Stimulated activated CD8-positive, alpha-beta memory T cell treated with anti-CD3 and anti-CD28 coated beads, Interleukin-15, amount 100 ng/mL, for 4 hours (primary cell): ENCODE data around the gene M1AP.
A peak's percentile ranks its signal among the peaks of the same experiment; 100 is the strongest.

ENCODE experiments used
- DNase-seq, 2 donors: peaks; one replicate each; pipeline ENCODE4 v3.0.0-alpha.2; 2020; ENCODE audit warnings: low read depth in 2 of 2

The M1AP gene

DNA sequence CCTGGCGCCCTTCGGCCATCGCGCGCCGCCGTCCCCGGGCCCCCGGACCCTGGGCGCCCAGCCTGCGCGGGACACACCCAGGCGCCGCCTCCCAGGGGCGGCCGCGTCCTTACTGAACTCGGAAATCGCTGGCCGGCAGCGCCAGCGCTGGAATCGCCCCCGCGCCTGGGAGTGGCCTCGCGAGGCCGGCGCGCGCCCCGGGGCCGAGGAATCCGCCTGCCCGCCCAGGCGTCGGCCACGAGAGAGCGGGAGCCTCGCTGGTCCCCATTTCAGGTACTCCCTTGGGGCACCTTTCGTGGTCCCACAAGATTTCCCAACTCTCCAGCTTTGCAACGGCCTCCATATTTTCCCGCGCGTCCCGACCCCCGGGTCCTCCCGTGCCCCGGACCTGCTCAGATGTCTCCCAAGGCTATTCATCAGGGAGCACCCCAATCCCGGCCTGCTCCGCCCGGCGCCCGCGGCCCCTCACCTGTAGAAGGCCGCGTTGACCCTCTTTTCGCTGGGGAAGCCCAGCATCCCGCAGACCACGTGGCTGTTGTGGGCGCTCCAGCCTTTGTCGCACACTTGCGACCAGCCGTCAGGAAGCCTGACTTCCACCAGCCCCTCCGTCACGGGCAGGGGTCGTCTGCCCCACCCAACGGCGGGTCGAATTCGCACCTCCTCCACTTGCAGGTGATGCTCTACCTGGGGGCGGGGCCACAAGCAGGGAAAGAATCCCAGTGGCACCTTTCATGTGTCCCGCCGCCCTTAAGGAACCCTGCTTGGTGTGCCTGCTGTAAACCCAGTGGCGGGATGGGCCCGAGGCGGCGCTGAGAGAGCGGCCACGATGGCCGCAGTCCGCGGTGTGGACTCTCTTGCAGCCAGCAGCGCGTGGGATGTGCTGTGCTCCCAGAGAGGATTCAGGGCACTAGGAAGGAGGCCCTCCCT, 99.0 kb downstream of the M1AP start:
- DNase-seq: no peak

DNA sequence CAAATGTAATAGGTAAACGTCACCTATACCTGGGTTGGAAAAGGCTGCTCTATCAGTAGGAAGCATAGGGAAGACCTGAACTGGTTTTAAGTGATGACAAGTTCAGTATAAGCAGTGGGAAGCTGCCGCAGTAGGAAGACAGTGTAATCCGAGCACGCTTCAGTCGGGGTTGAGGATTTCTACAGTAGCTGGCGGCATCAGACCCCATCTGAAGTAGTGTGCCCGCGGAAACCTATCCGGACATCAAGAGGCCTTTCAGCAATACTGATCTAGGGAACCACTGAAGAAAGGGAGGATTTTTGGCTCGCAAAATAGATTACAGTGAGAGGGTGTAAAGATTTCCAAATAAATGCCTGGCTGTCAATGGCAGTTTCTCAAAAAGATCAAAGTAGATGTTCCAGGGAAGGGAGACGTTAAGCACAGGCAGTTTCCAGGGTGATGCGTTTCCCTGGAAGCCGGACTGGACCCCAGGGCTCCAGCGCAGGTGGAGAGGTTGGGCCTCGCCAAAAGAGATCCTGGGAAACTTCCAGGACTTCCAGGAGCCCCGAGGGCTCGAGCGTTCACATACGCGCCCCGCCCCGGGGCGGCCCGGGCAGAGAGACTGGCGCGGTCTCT, 99.7 kb downstream of the M1AP start:
- DNase-seq: no peak

DNA sequence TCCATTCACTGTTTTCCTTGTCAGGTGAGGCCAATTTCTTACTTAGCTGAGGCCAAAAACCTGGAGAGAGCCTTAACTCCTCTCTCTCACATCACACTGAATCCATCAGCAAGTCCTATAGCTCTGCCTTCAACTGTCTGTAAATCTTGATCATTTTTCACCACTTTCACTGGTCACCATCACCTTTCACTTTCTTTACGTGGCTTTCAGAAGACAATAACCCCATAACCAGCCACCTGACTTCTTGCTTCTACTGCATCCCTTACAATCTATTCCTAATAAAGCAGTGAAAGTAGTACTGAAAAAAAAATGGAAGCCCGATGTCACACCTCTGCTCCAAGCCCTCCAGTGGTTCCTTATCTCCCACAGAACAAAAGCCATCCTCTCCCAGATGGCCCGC, 102.1 kb downstream of the M1AP start:
- DNase-seq: no peak

DNA sequence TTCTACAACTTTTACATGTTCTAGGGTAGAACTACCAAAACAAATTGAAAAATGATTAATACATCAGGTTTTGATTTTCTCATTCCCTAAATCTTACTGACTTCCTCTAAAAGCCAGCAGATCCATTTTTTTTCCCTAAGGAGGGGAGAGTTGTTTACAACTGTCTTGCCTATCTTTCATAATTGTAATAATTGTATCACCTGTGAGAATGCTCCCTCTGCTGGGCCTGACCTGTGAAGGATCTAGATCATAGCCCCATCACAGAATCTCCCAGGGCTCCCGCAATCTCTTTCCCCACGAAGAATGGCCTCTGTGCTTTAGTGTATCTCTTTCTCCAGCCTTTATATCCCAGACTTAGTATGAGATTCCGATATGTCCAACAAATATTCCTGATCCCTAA, 103.5 kb downstream of the M1AP start:
- DNase-seq: no peak

DNA sequence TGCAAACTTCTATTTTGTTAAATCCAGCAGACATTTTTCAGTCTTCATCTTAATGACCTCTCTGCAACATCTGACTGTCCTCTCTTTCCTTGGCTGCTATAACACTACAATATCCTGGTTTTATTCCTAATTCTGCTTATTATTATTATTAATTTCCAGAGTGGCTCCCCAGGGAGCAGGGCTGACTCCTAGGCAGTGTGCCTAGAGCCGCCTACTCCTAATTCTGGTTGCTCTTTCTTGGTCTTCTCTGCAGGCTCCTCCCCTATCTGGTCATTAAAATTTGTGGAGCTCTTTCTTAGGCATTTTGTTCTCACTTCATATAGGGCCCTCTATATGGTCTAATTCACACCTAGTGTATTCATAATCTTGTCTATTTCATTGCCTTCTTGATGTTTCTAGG, 105.2 kb downstream of the M1AP start:
- DNase-seq: no peak

DNA sequence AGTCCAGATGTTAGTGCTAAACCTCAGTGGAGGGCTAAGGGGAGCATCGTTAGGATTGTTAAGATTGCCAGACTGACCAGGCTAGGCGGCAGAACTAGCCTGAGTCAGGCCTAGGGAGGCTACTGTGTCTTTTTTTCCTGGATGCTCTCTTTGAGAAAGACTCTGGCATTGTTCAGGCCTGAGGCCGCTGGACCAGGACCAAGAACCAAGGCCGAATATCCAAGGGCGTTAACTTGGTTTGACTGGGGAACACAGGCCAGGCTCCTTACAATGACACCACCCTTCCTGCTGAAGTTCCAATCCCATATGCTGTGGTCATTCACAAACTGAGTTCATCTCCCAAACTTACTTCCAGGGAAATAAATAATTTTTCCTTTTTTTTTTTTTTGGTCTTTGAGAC, 107.8 kb downstream of the M1AP start:
- no peak for DNase-seq

DNA sequence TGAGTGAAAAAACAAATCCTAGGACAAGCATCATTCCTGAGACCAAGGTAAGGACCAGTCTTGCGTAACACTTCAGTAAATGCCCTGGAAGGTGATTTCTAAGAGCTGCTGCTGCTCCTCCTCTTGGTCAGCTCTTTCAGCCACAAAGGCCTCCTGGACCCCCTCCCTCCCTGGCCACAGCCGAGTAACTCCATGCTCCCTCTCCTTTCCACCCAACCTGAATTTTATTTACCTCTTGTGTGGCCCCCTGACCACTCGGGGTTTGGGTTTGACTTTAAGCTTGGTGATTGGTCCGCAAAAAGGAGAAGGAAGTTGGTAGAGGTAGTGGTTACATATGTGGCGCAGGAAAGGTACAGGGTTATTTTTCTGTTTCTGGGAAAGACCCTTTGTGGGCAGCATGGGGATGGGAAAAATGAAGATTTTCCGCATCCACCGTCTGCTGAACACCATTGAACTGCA, 109.2 kb downstream of the M1AP start:
- DNase-seq: no peak

DNA sequence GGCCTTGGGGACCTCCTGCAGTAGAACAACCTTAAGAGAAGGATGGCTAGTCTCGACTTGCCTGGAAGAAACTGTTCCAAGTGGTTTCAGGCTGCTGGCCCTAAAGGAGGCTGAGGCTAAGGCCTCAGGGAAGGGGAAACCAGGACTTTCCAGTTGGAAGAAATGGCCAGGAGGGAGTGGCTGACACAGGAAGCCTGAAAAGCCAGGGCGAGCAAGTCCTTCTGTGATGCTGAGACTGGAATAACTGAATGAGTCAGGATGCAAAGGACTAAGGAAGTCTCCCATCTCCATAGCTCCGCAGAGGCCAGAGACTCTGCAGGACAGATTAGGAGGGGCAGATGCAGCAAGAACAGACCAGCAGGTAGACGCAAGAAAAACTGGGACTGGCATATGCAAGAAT, 111.0 kb downstream of the M1AP start:
- no peak for DNase-seq

DNA sequence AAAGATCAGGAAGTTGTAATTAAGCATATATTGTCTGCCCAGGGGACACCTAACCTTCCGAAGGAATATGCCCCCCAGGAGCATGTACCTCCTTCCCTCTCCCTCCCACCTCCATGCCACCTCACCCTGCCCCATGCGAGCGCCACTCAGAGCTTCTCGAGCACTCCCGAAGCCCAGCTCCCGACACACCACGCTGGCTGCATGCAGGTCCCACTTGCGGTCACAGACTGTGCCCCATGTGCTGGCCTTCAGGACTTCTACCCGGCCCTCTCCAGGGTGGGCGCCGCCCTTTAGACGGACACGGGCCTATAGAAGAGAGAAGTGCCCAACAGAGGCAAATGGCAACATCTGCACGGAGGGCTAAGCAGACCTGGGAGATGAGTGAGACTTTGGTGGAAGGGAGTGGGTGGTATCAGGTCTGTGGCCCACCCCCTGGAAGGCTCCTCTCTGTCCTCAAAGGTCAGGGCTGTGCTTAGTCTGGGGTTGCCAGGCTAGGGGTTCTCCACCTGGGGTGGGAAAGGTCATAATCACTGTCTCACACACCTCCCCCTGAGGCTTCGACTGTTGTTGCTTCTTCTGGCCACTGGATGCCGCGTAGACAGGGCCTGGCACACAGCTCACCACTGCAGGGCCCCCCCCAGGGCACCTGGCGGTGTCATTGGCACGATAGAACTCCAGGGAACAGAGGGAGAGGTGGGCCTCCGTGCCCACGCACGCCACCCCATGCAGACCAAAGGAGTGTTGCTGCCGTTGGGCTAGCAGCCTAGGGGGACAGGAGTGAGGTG, 111.8 kb downstream of the M1AP start:
- no peak for DNase-seq

DNA sequence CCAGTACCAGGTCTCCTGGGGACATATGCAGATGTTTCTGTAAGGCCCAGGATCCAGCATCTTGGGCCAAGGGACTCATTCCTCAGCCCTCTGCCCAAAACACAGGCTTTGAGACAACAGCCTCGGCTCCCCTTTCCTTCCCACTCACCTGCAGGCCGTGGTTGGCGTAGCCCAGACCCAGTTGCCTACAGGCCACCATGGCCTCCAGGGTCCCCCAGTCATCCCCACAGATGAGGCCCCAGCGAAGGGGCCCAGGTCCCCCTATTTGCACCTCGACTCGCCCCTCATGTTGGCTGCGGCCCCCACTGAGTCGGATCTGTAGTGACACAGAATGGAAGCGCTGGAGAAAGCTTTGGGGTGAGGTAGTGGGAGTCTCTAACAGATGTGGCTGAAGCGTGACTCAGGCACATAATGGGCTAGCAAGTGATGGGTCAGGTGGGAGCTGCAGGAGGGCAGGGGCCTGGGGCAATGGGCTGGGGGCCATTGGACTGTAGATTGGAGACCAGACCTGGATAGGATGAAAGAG, 112.6 kb downstream of the M1AP start:
- DNase-seq: no peak

DNA sequence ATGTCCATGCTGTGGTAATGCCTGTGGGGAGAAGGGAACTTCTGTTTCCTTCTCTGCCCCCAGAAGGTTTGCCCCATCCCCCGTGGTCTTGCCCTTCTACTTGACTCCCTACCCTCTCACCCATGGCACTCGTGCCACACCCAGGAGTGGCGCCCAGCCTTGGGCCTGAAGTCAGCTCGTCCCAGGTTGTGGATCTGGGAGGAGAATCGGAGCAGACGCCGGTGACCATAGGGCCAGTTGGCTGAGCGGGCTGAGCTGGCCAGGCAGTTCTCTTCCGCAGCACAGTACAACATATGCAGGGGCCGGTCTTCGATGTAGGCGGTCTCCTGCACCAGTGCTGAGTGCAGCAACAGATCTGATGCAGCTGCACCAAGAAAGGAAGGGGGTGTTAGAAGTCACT, 113.7 kb downstream of the M1AP start:
- DNase-seq: no peak

DNA sequence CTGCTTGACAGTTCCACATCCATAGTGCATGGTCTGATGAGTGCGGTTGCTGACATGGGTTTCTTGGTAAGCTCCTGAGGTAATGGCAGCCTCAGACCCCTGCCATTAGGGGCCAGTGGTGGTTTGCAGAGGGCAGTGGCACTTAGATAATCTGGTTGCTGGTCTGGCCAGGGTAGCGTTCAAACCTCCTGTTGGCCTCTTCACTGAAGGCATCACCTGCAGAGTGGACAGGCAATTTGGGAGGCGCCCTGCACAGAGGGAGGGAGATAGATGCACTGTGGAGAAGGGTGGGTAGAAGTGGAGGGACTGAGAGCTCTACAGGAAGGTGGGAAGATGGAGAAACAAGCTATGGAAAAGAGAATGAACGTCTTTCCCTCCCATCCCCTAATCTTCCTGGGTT, 114.7 kb downstream of the M1AP start:
- DNase-seq: no peak

DNA sequence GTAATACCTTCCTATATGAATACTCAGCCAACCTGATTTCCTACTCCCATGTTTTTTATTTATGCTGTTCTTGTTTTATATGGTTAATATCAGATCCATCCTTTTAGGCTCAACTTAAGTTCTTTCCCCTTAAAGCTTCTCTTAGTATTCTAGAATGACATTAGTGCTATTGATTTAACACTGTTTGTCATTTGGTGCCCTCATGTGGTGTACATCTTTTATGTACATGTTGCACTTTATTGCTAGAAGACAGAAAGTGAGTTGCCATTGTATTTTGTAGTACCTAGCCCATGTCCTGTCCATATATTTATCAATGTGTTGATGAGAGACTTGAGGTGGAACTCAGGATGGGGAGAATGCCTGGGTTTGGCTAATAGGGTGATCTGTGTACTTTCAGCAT, 115.9 kb downstream of the M1AP start:
- no peak for DNase-seq

DNA sequence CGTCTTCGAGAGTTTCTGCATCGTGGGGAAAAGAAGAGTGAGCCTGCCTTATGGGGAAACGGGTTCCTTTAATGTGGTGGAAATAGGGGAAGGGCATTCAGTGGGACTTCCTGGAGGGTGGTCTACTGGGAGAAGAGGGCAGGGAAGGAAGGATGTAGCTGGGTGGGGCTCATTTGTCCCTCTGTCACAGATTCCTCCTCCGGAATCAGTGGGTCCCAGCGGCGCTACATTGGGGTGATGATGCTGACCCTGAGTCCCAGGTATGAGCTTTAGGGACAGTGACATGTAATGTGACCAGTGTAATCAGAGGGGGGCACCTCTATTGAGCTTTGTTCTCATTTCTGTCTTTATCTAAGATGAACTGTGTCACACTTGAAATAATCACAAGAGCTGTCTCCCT, 116.5 kb downstream of the M1AP start:
- no peak for DNase-seq

DNA sequence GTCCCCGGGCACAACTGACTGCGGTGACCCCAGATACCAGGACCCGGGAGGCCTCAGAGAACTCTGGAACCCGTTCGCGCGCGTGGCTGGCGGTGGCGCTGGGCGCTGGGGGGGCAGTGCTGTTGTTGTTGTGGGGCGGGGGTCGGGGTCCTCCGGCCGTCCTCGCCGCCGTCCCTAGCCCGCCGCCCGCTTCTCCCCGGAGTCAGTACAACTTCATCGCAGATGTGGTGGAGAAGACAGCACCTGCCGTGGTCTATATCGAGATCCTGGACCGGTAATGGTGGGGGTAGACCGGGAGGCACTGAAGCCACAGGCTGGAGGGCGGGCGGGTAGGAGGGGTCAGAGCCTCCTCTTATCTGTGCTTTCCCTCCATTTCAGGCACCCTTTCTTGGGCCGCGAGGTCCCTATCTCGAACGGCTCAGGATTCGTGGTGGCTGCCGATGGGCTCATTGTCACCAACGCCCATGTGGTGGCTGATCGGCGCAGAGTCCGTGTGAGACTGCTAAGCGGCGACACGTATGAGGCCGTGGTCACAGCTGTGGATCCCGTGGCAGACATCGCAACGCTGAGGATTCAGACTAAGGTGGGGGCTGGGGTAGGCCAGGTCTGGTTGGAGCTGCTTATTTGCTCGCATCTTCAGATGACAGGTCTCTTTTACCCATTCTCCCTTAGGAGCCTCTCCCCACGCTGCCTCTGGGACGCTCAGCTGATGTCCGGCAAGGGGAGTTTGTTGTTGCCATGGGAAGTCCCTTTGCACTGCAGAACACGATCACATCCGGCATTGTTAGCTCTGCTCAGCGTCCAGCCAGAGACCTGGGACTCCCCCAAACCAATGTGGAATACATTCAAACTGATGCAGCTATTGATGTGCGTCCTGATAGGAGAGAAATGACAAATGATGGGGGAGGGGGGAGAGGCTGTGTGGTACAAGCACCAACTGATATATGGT, 117.6 kb downstream of the M1AP start:
- DNase-seq: no peak

DNA sequence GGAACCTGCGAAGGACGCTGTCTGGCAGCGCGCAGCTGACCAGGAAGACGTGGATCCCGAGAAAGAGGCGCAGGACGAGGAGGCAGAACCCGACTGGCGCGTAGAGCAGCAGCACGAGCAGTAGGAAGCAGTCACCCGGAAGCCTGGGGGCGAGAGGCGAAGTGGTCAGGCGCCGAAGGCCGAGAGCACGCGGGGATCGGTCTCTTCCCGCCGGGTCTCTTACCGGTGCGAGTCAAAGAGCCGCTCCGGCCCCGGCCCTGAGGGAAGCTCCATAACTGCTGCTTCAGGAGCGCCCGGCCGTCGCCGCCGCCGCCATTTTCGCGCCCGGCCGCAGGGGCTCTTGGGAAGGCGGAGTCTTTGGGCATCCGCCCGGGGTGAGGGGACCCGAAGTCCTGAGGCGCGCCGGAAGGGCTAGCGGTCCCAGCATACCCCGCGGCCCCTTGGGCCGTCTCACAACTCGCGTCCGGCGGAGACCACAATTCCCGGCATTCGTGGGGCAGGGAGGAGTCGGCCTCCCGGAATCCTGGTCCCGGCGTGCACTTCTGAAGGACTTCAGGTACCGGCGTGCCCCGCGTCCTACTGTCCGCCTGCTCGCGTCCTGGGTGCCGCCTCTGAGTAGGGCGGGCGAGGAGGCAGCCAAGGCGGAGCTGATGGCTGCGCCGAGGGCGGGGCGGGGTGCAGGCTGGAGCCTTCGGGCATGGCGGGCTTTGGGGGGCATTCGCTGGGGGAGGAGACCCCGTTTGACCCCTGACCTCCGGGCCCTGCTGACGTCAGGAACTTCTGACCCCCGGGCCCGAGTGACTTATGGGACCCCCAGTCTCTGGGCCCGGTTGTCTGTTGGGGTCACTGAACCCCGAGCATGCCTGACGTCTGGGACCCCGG, 118.5 kb downstream of the M1AP start, which contains the start of the genes AUP1 and HTRA2:
Gene AUP1, minus strand, starts transcription at position 350 of the 882 bp plus-strand sequence. Its CDS starts 77 bp downstream, at position 273.
Gene HTRA2, plus strand, starts transcription at position 577 of the 882 bp plus-strand sequence. Its CDS starts 74 bp downstream, at position 651.
- peak; percentile 75 to 76 for DNase-seq

DNA sequence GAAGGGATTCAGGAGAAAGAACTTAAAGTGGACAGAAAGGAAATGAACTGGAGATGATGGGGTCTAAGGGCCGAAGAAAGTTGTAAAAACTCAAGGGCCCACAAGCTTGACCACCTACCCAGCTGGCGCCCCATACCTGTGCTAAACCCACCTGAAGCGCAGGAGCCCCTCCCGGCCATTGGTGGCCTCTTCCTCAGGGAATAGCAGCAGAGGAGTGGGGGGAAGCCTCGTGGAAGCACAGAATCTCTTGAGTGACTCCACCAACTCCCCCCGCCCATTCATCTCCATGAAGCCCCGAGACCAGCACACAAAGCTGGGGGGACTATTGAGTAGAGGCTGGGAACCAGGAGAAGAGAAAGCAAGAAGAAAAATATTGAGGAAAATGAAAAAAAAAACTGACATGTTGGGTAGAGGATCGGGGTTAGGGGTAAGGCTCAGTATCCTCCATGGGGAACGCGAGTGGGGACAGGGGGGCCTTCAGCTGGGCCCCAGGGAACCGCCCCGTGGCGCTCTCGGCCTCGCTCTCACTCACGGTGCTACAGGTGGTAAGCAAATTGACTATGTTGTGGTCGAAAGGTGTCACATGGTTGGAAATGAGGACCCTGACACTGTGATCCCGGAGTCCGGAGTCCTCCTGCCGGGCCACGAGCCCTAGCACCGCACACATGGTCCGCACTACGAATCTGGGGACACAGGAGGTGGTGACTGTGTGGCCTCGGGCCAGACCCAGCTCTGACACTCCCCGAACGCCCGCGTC, 119.4 kb downstream of the M1AP start:
- DNase-seq: no peak

DNA sequence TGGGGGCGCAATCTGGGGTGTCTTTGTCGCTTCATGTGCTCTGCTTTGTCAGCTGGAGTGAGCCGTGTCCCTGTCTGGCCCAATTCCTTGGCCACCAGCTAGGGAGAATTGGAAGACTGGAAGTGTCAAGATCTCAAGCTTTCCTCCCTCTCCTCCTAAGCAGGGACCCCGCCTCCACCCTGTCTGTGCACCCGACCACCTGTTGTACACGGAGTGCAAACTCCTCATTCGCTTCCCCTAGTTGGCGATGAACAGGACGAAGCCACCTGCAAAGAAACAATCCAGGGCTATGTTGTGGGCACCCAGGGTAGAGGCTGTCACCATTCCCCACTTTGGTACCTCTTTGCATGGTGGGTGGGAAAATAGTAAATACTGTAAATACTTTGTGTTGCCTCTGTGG, 120.4 kb downstream of the M1AP start:
- no peak for DNase-seq

DNA sequence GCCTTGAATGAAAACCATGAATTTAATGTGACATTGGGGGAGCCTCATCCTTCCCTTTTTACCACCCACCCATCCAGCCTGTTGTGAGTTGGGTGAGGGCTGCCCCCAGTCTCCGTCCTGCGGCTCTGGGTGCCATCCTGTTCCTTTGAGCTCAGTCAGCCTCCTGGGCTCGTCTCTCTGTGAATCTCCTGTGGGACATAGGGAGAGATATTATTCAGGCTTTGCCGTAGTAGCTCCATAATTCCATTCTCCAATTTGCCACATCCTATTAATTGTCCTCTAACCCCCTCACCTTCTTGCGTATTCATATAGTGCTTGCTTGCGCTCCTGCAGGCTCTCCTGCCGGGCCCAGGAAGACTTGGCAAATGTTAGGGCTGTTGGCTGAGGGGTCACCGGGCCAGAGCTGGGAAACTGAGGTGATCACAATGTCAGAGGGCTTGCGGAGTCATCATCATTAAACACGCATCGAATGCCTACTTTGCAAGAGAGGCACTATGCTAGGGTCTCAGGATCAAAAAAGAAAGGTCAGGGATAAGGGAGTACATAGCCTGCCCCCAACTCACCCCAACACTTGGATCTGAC, 121.4 kb downstream of the M1AP start:
- no peak for DNase-seq
